Uterus (tissue), 4 donors: Measurements from ENCODE around the gene DIPK1A. TPM values are rescaled to one million over a fixed set of nuclear protein-coding genes. Genes with fewer than 3 reads are reported as not detected.

Experiments
- DNase-seq, 2 donors: peaks; one replicate each; pipeline ENCODE4 v3.0.0-alpha.2; 2019 to 2020
- H3K27ac ChIP-seq, 2 donors: fragments of 200-600 bp; sonication (generic); 1 replicate in 1 of 2; 2 replicates in 1 of 2; pipeline ENCODE4 v1.5.1; 2016 to 2018
- H3K27me3 ChIP-seq, 2 donors: fragments of 200-600 bp; sonication (generic); one replicate each; pipeline ENCODE4 v1.5.1; 2018 to 2019; ENCODE audit warnings: control low read depth in 1 of 2
- H3K36me3 ChIP-seq, 2 donors: fragments of 200-600 bp; sonication (generic); one replicate each; pipeline ENCODE4 v1.5.1; 2019; ENCODE audit warnings: control low read depth in 1 of 2
- H3K4me1 ChIP-seq, 2 donors: fragments of 200-600 bp; sonication (generic); one replicate each; pipeline ENCODE4 v1.5.1; 2018 to 2019; ENCODE audit warnings: control low read depth in 1 of 2
- H3K4me3 ChIP-seq, 2 donors: fragments of 200-600 bp; sonication (generic); 1 replicate in 1 of 2; 2 replicates in 1 of 2; pipeline ENCODE4 v1.5.1; 2018 to 2019; ENCODE audit warnings: mild to moderate bottlenecking in 1 of 2
- H3K9me3 ChIP-seq, 2 donors: fragments of 200-600 bp; sonication (generic); one replicate each; pipeline ENCODE4 v1.5.1; 2019; ENCODE audit warnings: control low read depth in 1 of 2
- POLR2A ChIP-seq, 2 donors: fragments of 450-650 bp; IDR thresholded peaks; one replicate each; pipeline ENCODE4 v1.6.1; 2016; ENCODE audit warnings: antibody characterized with exemption in 2 of 2, mild to moderate bottlenecking in 1 of 2, moderate library complexity in 1 of 2
- intact Hi-C: fragments of 100-400 bp; cut with DNase I; formaldehyde crosslinking; loops from one replicate; pipeline ENCODE4 v1.15.1; 2023; ENCODE audit warnings: low total_unique reads
- total RNA-seq, 4 donors: library from RNA; depleted of rRNA in 3 of 4; stranded (reverse); fragments of >200 nt in 3 of 4; gene quantifications; one replicate each; pipeline versions ENCODE4 v1.1.0 to v1.2.4, GENCODE V29; 2014 to 2023
- TF ChIP-seq, protein P1 (sequence below), 4 experiments: fragments of 200-600 bp in 2 of 4; fragments of 450-650 bp in 2 of 4; sonication (generic) in 2 of 4; IDR thresholded peaks; one replicate each; pipeline ENCODE4 v1.5.1; 2016 to 2019; ENCODE audit warnings: antibody characterized with exemption in 4 of 4, mild to moderate bottlenecking in 2 of 4, moderate library complexity in 1 of 4
- donor health status: DM: yes; HTN: yes; CAD: no.

Gene DIPK1A
- total RNA-seq, 4 donors from 2014 or later: 15.5 to 28.4 (median 20.8) TPM

DNA sequence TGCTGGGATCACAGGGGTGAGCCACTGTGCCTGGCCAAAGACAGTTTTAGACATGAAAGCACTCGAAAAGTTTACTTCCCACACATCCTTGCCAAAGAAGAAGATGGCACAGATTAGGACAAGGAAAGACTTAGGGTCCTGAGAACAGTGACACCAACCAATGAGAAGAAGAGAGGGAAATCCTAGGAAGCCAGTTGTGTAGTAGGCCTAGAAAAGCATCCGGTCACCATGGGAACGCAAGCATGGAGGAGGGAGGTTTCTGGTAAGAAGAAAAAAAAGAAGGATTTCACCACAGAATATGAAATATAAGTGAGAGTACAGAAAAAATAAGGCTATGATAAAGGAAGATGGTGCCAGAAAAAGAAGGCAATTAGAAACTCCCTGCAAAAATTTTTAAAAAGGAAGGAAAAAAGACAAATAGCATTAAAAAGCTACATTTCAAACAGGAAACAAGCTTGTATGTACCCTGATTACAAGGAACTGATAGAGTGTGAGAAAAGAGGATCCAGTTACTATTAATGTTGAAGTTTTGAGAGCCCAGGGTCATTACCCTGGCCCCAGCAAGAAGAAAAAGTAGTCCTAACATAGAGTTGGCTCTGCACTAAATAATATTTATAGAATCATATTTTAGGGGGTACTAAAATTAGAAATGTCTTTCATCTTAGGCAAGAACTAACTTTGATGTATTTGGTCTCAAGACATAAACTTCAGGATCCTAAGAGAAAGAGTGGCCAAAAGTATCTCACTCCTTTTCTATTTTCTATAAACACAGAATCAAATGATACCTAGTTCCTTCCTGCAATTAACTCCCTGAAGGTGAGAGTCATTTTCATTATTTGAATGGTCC is 16.1 kb downstream of the DIPK1A start:
- no peak for TF ChIP-seq POLR2A (IDR thresholded peaks at IDR 0.05)
- TF ChIP-seq, protein P1, sequence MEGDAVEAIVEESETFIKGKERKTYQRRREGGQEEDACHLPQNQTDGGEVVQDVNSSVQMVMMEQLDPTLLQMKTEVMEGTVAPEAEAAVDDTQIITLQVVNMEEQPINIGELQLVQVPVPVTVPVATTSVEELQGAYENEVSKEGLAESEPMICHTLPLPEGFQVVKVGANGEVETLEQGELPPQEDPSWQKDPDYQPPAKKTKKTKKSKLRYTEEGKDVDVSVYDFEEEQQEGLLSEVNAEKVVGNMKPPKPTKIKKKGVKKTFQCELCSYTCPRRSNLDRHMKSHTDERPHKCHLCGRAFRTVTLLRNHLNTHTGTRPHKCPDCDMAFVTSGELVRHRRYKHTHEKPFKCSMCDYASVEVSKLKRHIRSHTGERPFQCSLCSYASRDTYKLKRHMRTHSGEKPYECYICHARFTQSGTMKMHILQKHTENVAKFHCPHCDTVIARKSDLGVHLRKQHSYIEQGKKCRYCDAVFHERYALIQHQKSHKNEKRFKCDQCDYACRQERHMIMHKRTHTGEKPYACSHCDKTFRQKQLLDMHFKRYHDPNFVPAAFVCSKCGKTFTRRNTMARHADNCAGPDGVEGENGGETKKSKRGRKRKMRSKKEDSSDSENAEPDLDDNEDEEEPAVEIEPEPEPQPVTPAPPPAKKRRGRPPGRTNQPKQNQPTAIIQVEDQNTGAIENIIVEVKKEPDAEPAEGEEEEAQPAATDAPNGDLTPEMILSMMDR (IDR thresholded peaks at IDR 0.05): no peak
- intact Hi-C loops: no loop called here
- no peak for DNase-seq
- Histone ChIP-seq H3K27me3 (no peaks in the 10 kb centered on the region), H3K4me1 (peaks cover 0 to 4% of the 10 kb centered on the region in 2 donors), H3K36me3 (no peaks in the 10 kb centered on the region), H3K9me3 (no peaks in the 10 kb centered on the region), H3K4me3 (no peak overlapping the region), H3K27ac (peak overlapping the region; percentile 39 to 52)

DNA sequence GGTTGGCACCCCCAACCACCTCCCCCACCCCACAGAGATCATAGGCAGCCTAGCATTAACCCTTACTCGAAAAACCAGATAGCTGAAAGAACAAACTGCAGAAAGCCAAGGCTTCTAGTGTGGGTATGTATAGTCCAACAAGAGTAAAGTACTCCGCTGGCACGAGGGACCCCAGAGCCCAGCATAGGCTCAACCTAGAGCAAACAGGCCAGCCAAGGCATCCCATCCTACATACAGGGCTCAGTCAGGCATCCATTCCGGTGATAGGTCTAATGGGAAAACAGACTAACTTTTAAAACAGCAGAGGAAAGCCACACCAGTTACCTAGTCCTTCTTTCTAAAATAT is 17.8 kb downstream of the DIPK1A start:
- intact Hi-C loops: no loop called here
- Histone ChIP-seq H3K4me3 (no peak overlapping the region), H3K4me1 (peaks cover 0 to 4% of the 10 kb centered on the region in 2 donors), H3K9me3 (no peaks in the 10 kb centered on the region), H3K27me3 (no peaks in the 10 kb centered on the region), H3K27ac (peak overlapping the region; percentile 18 to 26), H3K36me3 (no peaks in the 10 kb centered on the region)
- no peak for DNase-seq
- no peak for TF ChIP-seq POLR2A (IDR thresholded peaks at IDR 0.05)
- TF ChIP-seq, protein P1 (IDR thresholded peaks at IDR 0.05): no peak

- Histone ChIP-seq H3K4me3 (no peak overlapping the region), H3K9me3 (no peaks in the 10 kb centered on the region), H3K27ac (no peak overlapping the region), H3K4me1 (peaks cover 0 to 4% of the 10 kb centered on the region in 2 donors), H3K36me3 (no peaks in the 10 kb centered on the region), H3K27me3 (no peaks in the 10 kb centered on the region)
- no peak for TF ChIP-seq POLR2A (IDR thresholded peaks at IDR 0.05)
- TF ChIP-seq, protein P1 (IDR thresholded peaks at IDR 0.05): no peak
- intact Hi-C loops: no loop called here
- DNase-seq: no peak
These were observed 20.7 kb downstream of the DIPK1A start for GRCh38 chr1:92940541-92940940.

- intact Hi-C loops: no loop called here
- TF ChIP-seq POLR2A (IDR thresholded peaks at IDR 0.05): no peak
- Histone ChIP-seq H3K9me3 (no peaks in the 10 kb centered on the region), H3K27me3 (no peaks in the 10 kb centered on the region), H3K4me1 (no peaks in the 10 kb centered on the region), H3K36me3 (no peaks in the 10 kb centered on the region), H3K4me3 (no peak overlapping the region), H3K27ac (no peak overlapping the region)
- DNase-seq: no peak
These were observed 23.5 kb downstream of the DIPK1A start for GRCh38 chr1:92937731-92938130.

GRCh38 chr1:92936865-92937264 is 24.4 kb downstream of the DIPK1A start:
- intact Hi-C loops: no loop called here
- DNase-seq: no peak
- H3K4me3 ChIP-seq: no peak overlapping the region
- no peaks in the 10 kb centered on the region for H3K4me1 ChIP-seq
- no peaks in the 10 kb centered on the region for H3K27me3 ChIP-seq
- no peak for TF ChIP-seq POLR2A (IDR thresholded peaks at IDR 0.05)
- TF ChIP-seq, protein P1 (IDR thresholded peaks at IDR 0.05): no peak
- no peak overlapping the region for H3K27ac ChIP-seq
- no peaks in the 10 kb centered on the region for H3K36me3 ChIP-seq
- H3K9me3 ChIP-seq: no peaks in the 10 kb centered on the region
